KMS-11 (cell line): Measurements from ENCODE around the gene NRXN3.
"Not testable (repeated sequence)": the region's sequence is repeated elsewhere in the genome, so short reads cannot be mapped to it uniquely, and the experiment has no call there.

ENCODE experiments used
- H2AFZ ChIP-seq: fragments of 200-600 bp; sonication (generic); 2 replicates; pipeline ENCODE4 v1.6.1; 2016; ENCODE audit warnings: antibody characterized with exemption, mixed run types, low read depth
- H3K27ac ChIP-seq: fragments of 200-600 bp; sonication (generic); 2 replicates; pipeline ENCODE4 v1.6.1; 2016; ENCODE audit warnings: mild to moderate bottlenecking, mixed run types
- H3K27me3 ChIP-seq: fragments of 200-600 bp; sonication (generic); 2 replicates; pipeline ENCODE4 v1.6.1; 2017; ENCODE audit warnings: mild to moderate bottlenecking, low read depth, mixed run types, moderate library complexity; ENCODE audit not compliant: insufficient read depth
- H3K36me3 ChIP-seq: fragments of 200-600 bp; sonication (generic); 2 replicates; pipeline ENCODE4 v1.6.1; 2017; ENCODE audit warnings: mild to moderate bottlenecking, mixed run types; ENCODE audit not compliant: insufficient read depth
- H3K4me1 ChIP-seq: fragments of 200-600 bp; sonication (generic); 2 replicates; pipeline ENCODE4 v1.6.1; 2016; ENCODE audit warnings: mild to moderate bottlenecking, low read depth, mixed run types; ENCODE audit not compliant: poor library complexity, severe bottlenecking
- H3K4me2 ChIP-seq: fragments of 200-600 bp; sonication (generic); 2 replicates; pipeline ENCODE4 v1.7.0; 2016; ENCODE audit warnings: mild to moderate bottlenecking, mixed run types
- H3K4me3 ChIP-seq: fragments of 200-600 bp; sonication (generic); IDR thresholded peaks from 2 replicates; pipeline ENCODE4 v1.6.1; 2017; ENCODE audit warnings: low read depth, low read length, mixed read lengths; ENCODE audit not compliant: insufficient read depth
- H3K79me2 ChIP-seq: fragments of 200-600 bp; sonication (generic); 2 replicates; pipeline ENCODE4 v1.6.1; 2016; ENCODE audit warnings: low read depth, mixed run types; ENCODE audit not compliant: insufficient read depth
- H3K9ac ChIP-seq: fragments of 200-600 bp; sonication (generic); 2 replicates; pipeline ENCODE4 v1.6.1; 2016; ENCODE audit warnings: mild to moderate bottlenecking, mixed run types
- H4K20me1 ChIP-seq: fragments of 200-600 bp; sonication (generic); 2 replicates; pipeline ENCODE4 v1.6.1; 2016; ENCODE audit warnings: mild to moderate bottlenecking, mixed run types; ENCODE audit not compliant: insufficient read depth
- TF ChIP-seq, protein P1 (sequence below): fragments of 200-600 bp; sonication (generic); conservative IDR thresholded peaks from 2 replicates; pipeline ENCODE4 v1.6.1; 2017; ENCODE audit warnings: low read depth, mild to moderate bottlenecking, antibody characterized with exemption, low read length, moderate library complexity, mixed read lengths

The NRXN3 gene

GRCh38 chr14:79018836-79019235 is 848.7 kb downstream of the NRXN3 start:
- H3K79me2 ChIP-seq, result no peaks in the 10 kb centered on the region
- no peak overlapping the region for H2AFZ ChIP-seq
- no peaks in the 10 kb centered on the region for H4K20me1 ChIP-seq
- no peak overlapping the region for H3K4me3 ChIP-seq
- no peak overlapping the region for H3K27ac ChIP-seq
- no peaks in the 10 kb centered on the region for H3K36me3 ChIP-seq
- TF ChIP-seq, protein P1, sequence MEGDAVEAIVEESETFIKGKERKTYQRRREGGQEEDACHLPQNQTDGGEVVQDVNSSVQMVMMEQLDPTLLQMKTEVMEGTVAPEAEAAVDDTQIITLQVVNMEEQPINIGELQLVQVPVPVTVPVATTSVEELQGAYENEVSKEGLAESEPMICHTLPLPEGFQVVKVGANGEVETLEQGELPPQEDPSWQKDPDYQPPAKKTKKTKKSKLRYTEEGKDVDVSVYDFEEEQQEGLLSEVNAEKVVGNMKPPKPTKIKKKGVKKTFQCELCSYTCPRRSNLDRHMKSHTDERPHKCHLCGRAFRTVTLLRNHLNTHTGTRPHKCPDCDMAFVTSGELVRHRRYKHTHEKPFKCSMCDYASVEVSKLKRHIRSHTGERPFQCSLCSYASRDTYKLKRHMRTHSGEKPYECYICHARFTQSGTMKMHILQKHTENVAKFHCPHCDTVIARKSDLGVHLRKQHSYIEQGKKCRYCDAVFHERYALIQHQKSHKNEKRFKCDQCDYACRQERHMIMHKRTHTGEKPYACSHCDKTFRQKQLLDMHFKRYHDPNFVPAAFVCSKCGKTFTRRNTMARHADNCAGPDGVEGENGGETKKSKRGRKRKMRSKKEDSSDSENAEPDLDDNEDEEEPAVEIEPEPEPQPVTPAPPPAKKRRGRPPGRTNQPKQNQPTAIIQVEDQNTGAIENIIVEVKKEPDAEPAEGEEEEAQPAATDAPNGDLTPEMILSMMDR, result no peak
- no peaks in the 10 kb centered on the region for H3K4me1 ChIP-seq
- no peaks in the 10 kb centered on the region for H3K27me3 ChIP-seq
- no peak overlapping the region for H3K4me2 ChIP-seq
- no peak overlapping the region for H3K9ac ChIP-seq

GRCh38 chr14:79019898-79020297 is 849.7 kb downstream of the NRXN3 start:
- not testable (repeated sequence) for H3K4me3 ChIP-seq, H4K20me1 ChIP-seq, H3K36me3 ChIP-seq, H3K27me3 ChIP-seq, H2AFZ ChIP-seq, H3K27ac ChIP-seq, H3K9ac ChIP-seq, H3K4me2 ChIP-seq, H3K79me2 ChIP-seq, H3K4me1 ChIP-seq

DNA sequence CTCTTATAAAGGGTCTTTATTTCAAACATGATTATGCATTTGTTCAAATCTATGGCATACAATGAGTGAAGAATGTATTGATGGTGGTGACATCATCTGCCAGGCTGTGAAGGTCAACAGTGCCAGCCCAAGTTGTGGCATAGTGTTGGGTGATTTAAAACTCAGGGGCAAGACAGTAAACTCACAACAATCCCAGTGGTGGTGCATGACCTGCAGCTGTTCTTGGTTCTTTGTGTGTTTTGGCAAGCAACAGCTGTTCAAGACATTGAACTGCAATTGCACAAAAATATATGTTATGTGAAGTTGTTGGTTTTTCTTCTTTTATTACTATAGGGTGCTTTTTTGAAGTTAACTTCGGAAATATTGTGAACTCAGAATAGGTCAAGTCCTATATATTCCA is 851.6 kb downstream of the NRXN3 start:
- no peaks in the 10 kb centered on the region for H4K20me1 ChIP-seq
- no peak overlapping the region for H3K4me2 ChIP-seq
- no peaks in the 10 kb centered on the region for H3K36me3 ChIP-seq
- TF ChIP-seq, protein P1, result no peak
- H3K79me2 ChIP-seq, result no peaks in the 10 kb centered on the region
- H3K27ac ChIP-seq, result no peak overlapping the region
- no peaks in the 10 kb centered on the region for H3K4me1 ChIP-seq
- H3K4me3 ChIP-seq, result no peak overlapping the region
- H2AFZ ChIP-seq, result no peak overlapping the region
- no peak overlapping the region for H3K9ac ChIP-seq
- H3K27me3 ChIP-seq, result no peaks in the 10 kb centered on the region

DNA sequence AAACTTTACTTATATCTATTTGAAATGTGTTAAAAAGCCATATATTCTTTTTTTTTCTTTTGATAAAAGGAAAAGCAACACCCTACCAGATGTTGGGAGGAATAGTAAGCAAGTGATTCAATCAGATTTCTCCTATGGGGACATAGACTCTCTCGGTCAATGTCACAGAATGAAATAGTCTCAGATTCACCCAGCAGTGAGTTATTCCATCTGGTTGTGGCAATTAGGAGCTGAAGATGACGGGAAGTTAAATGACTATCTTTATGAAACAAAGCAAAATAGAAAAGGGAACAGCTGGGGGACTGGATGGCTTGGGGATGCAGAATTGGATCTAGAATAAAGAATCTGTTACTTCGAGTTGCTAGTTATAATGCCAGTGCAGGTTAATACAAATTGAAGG is 857.0 kb downstream of the NRXN3 start:
- Histone ChIP-seq H3K36me3 (no peaks in the 10 kb centered on the region), H4K20me1 (no peaks in the 10 kb centered on the region), H3K79me2 (no peaks in the 10 kb centered on the region), H3K4me3 (no peak overlapping the region), H3K27ac (no peak overlapping the region), H3K4me1 (no peaks in the 10 kb centered on the region), H3K4me2 (no peak overlapping the region), H2AFZ (no peak overlapping the region), H3K27me3 (no peaks in the 10 kb centered on the region), H3K9ac (no peak overlapping the region)
- TF ChIP-seq, protein P1, result no peak

DNA sequence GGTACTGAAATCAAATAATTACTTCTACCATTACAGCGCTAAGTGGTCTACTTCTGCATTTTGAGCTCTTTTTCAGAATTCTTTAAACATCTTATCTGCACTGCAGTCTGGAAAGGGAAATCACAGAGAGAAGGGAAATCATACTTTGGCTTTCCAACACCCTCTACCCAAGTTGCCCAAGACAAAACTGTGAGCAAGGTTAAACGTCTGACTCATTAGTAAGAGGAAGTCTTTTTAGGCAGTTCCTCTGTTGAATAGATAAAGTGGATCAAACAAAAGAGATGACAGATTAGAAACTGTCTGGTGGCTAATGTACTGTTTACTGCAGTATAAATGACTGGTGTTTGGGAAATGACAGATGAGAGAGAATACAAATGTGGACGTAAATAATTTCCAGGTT is 858.1 kb downstream of the NRXN3 start:
- H3K4me3 ChIP-seq, result no peak overlapping the region
- no peaks in the 10 kb centered on the region for H3K36me3 ChIP-seq
- no peaks in the 10 kb centered on the region for H3K79me2 ChIP-seq
- TF ChIP-seq, protein P1, result no peak
- H3K27ac ChIP-seq, result no peak overlapping the region
- no peaks in the 10 kb centered on the region for H3K27me3 ChIP-seq
- no peak overlapping the region for H3K4me2 ChIP-seq
- no peaks in the 10 kb centered on the region for H4K20me1 ChIP-seq
- H3K9ac ChIP-seq, result no peak overlapping the region
- H3K4me1 ChIP-seq, result no peaks in the 10 kb centered on the region
- H2AFZ ChIP-seq, result no peak overlapping the region
